CD4-positive, alpha-beta T cell treated with Interleukin-1 beta for 1 hour (primary cell): ENCODE data around the gene WDR81.
"Not testable (repeated sequence)": the region's sequence is repeated elsewhere in the genome, so short reads cannot be mapped to it uniquely, and the experiment has no call there.

Experiments used
- DNase-seq, 2 donors: peaks; one replicate each; pipeline ENCODE4 v3.0.0-alpha.2; 2020 to 2022

Gene WDR81

GRCh38 chr17:1724351-1724868, at the start of gene WDR81:
Gene WDR81, plus strand, starts transcription at chr17:1724704. Its CDS starts 256 bp downstream, at chr17:1724960.
- DNase-seq, result peak; percentile 84 to 85

GRCh38 chr17:1676401-1676800, 48.1 kb upstream of the WDR81 start:
- no peak for DNase-seq

GRCh38 chr17:1683459-1683858, 41.0 kb upstream of the WDR81 start:
- DNase-seq, result peak in 1 of 2 donors; percentile 12

- DNase-seq, result peak; percentile 98 to 99
Measured at GRCh38 chr17:1684378-1685189, 39.9 kb upstream of the WDR81 start, which contains the start of gene PRPF8. Gene PRPF8, minus strand, starts transcription at chr17:1684867. Its CDS starts 296 bp downstream, at chr17:1684571.

GRCh38 chr17:1686086-1686485, 38.4 kb upstream of the WDR81 start:
- no peak for DNase-seq

GRCh38 chr17:1688405-1688804, 36.1 kb upstream of the WDR81 start:
- DNase-seq, result not testable (repeated sequence)

- no peak for DNase-seq
Measured at GRCh38 chr17:1690544-1691221, 33.8 kb upstream of the WDR81 start.

GRCh38 chr17:1693339-1693738, 31.2 kb upstream of the WDR81 start:
- no peak for DNase-seq

GRCh38 chr17:1695365-1695764, 29.1 kb upstream of the WDR81 start:
- no peak for DNase-seq

- DNase-seq, result no peak
Measured at GRCh38 chr17:1697681-1698080, 26.8 kb upstream of the WDR81 start.

GRCh38 chr17:1699891-1700290, 24.6 kb upstream of the WDR81 start:
- not testable (repeated sequence) for DNase-seq

- DNase-seq, result no peak
Measured at GRCh38 chr17:1703063-1703462, 21.4 kb upstream of the WDR81 start.

GRCh38 chr17:1705004-1705403, 19.5 kb upstream of the WDR81 start:
- no peak for DNase-seq

GRCh38 chr17:1707107-1707506, 17.4 kb upstream of the WDR81 start:
- peak; percentile 33 to 61 for DNase-seq

GRCh38 chr17:1708791-1709346, 15.6 kb upstream of the WDR81 start:
- not testable (repeated sequence) for DNase-seq

GRCh38 chr17:1709403-1709951, 15.0 kb upstream of the WDR81 start:
- no peak for DNase-seq

GRCh38 chr17:1709971-1710806, 14.3 kb upstream of the WDR81 start, which contains the start of gene TLCD2:
Gene TLCD2, minus strand, starts transcription at chr17:1710377. Its CDS starts 135 bp downstream, at chr17:1710242.
- DNase-seq, result no peak

GRCh38 chr17:1710807-1711553, 13.5 kb upstream of the WDR81 start:
- DNase-seq, result no peak

GRCh38 chr17:1711804-1712203, 12.7 kb upstream of the WDR81 start:
- DNase-seq, result no peak

GRCh38 chr17:1712271-1712670, 12.2 kb upstream of the WDR81 start:
- no peak for DNase-seq

GRCh38 chr17:1713160-1713877, 11.2 kb upstream of the WDR81 start:
- DNase-seq, result no peak
